Epidermal melanocyte (primary cell): Measurements from ENCODE around the gene NUDT6.
A peak's percentile ranks its signal among the peaks of the same experiment; 100 is the strongest.

ENCODE experiments used
- DNase-seq: peaks from one replicate; pipeline ENCODE4 v3.0.0; 2011; ENCODE audit warnings: low spot score; ENCODE audit not compliant: insufficient read length

NUDT6 gene

DNA sequence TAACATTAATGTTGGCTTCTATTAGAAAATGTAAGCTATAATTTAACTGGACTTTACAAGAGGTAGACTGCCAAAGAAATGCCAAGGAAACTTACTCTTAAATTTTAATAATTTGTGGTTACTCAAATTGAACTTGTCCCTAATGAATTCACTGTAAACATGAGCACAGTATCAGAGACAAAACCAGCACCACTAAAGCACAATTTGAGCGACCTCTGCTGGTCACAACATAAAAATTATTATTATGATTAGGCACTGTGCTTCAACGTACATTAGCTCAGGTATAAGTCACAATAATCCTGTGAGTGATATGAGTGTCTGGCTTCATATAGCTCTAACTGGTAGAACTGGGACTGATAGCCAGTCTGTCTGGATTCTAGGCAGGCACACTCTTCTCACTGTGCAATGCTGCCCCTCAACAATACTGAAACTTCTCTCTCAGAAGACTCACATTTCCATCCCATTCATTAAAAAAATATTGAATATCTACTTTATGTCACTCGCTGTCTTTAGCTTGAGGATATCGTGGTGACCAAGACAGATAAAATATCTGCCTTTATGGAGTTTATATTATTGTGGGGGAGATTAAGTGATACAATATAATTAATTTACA is 8.0 kb downstream of the NUDT6 start:
- peak; percentile 19 for DNase-seq

- no peak for DNase-seq
Observed at GRCh38 chr4:122912810-122913575, 9.4 kb downstream of the NUDT6 start.

DNA sequence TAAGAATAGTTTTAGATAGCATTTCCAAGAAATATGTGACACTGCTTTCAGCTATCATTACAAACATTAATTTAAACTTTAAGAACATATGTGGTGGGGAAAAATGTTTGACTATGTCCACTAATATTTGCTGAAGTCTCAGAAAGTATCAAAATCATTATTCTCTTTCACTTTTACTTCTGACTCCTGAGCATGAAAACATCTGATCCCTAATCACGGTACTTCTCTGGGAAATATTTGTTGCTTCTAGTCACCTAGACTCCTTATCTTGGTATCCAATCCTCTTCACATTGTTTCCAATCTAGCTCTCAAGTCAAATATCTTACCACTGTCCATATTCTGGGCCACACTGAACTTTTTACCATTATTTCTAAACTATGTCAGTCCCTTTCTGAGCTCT is 10.8 kb downstream of the NUDT6 start:
- DNase-seq = no peak

GRCh38 chr4:122909683-122910082 is 12.7 kb downstream of the NUDT6 start:
- DNase-seq = no peak

DNA sequence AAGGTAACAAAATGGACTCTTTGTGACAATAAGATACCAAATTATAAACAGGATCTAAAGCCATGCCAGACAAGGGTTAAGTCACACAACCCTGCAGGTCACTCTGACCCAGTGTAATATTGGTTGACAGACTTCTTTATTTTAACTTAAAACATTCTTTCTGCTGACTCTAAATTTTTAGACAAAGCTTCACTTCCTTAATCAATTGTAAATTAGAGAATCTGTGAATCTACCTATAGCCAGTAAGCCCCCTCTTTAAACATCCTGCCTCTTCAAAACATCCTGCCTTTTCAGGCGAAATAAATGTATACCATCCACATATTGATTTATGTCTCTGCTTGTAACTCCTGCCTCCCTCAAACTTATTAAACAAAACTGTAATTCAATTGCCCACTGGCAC is 14.2 kb downstream of the NUDT6 start:
- DNase-seq = no peak

GRCh38 chr4:122906859-122907305 is 15.5 kb downstream of the NUDT6 start:
- no peak for DNase-seq

GRCh38 chr4:122903766-122904288 is 18.6 kb downstream of the NUDT6 start:
- no peak for DNase-seq

DNA sequence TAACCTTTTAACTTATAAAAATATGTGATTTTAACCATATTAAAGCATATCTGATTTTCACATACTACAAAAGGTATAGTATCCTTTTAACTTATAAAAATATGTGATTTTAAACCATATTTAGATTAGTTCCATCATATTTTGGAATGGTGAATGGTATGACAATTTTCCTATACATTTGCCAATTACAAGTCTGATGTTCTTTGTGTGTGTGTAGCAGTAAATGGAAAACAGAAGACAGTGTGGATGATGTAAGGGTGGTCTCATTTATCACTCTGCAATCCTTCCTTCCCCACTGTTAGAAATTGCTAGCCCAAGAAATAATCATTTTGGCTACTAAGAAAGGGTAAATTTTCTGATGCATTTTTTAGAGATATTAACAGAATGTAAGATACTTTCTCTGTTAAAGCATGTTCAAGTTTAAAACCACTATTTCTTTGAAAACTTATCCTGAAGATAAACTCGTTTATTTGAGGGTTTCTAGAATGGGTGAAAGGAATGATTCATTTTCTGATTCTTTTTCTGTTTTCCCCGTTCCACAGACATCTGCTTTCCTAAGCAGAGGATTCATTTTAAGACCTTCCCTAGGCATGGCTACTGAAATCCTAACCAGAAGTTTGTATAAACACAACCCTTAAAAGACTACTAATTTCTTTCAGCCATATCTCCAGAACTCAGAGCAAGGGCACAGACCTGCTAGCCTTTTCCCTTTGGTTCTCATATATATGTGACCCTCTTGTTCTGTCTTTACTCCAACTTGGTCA is 21.0 kb downstream of the NUDT6 start:
- DNase-seq = no peak

DNA sequence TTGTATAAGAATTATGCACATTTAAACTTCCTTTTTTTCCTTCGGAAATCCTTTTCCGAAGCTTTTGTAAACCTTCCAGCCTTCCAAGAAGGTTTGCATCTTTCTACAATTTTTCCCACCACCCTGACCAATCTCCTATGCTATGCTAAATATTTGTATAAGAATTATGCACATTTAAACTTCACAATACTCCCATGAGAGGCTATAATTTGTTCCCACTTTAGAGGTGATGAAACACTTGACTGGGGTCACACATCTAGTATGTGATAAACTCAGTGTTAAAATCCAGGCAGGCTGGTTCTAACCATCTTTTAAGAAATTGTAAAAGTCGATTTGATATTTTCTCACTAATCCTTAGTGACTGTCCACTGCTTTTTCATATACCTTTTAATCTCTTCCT is 22.1 kb downstream of the NUDT6 start:
- no peak for DNase-seq

DNA sequence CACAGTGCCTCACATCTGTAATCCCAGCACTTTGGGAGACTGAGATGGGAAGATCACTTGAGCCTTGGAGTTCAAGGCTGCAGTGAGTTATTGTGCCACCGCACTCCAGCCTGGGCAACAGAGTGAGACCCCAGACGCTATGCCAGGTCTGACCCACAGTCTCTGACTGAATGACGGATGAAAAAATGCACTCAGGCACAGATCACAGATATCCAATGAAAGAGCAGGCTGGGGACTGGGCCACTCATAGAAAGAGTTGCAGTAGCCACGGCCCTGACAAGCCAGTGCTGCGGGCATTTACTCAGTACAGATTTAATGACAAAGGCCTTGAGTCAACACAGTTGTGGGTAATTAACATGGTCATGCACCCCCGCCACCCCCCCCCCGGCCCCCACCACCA is 22.7 kb downstream of the NUDT6 start:
- no peak for DNase-seq

DNA sequence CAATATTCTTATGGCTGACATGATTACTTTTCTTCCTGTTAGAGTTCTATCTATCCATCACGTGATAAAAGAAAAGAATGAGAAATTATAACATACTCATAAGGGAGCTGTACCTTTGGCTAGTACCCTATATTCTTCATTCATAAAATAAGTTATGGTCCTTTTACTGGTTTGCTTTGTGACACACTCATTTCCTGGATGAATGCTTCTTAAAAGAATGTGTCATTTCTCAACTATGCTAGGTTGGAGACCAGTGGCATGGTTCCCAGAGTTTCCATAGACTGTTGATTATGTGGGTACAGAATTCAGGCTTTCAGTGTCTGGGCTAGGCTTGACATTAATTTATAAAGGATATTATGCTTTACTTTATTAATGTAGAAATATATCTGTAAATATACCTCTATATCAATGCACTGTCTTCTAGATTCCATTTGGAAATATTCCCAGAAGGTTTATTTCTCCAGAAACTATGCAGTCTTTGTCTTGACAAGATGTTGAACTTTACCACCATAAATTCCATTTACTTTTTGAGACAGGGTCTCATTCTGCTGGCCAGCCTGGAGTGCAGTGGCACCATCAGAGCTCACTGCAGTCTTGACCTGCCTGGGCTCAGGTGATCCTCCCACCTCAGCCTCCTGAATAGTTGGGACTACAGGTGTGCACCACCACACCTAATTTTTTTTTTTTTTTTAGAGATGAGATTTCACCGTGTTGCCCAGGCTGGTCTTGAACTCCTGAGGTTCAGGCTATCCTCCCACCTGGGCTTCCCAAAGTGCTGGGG is 23.8 kb downstream of the NUDT6 start:
- peak; percentile 32 for DNase-seq

DNA sequence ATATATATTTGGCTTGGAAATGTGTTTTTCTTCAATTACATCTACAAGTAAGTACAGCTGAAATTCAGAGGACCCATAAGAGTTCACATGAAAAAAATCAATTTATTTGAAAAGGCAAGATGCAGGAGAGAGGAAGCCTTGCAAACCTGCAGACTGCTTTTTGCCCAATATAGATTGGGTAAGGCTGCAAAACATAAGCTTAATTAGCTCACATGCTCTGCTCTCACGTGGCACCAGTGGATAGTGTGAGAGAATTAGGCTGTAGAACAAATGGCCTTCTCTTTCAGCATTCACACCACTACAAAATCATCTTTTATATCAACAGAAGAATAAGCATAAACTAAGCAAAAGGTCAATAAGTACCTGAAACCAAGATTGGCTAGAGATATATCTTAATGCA is 26.1 kb downstream of the NUDT6 start:
- DNase-seq = no peak

DNA sequence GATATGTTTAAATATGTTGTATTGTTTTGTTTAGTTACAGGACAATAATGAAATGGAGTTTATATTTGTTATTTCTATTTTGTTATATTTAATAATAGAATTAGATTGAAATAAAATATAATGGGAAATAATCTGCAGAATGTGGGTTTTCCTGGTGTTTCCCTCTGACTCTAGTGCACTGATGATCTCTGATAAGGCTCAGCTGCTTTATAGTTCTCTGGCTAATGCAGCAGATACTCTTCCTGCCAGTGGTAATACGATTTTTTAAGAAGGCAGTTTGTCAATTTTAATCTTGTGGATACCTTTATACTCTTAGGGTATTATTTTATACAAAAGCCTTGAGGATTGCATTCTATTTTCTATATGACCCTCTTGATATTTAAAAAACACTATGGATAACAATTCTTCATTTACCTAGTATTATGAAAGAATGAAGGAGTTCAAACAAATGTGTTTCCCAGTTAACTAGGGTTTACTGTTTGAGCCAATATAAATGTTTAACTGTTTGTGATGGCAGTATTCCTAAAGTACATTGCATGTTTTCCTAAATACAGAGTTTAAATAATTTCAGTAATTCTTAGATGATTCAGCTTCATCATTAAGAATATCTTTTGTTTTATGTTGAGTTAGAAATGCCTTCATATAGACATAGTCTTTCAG is 26.9 kb downstream of the NUDT6 start:
- no peak for DNase-seq

DNA sequence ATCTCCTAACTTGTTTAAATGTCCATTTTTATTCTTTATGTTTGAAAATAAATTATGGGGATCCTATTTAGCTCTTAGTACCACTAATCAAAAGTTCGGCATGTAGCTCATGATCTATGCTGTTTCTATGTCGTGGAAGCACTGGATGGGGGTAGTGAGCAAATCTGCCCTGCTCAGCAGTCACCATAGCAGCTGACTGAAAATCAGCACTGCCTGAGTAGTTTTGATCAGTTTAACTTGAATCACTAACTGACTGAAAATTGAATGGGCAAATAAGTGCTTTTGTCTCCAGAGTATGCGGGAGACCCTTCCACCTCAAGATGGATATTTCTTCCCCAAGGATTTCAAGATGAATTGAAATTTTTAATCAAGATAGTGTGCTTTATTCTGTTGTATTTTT is 27.6 kb downstream of the NUDT6 start:
- no peak for DNase-seq

GRCh38 chr4:122890147-122890795 is 32.1 kb downstream of the NUDT6 start:
- no peak for DNase-seq

GRCh38 chr4:122889726-122890125 is 32.7 kb downstream of the NUDT6 start:
- no peak for DNase-seq

DNA sequence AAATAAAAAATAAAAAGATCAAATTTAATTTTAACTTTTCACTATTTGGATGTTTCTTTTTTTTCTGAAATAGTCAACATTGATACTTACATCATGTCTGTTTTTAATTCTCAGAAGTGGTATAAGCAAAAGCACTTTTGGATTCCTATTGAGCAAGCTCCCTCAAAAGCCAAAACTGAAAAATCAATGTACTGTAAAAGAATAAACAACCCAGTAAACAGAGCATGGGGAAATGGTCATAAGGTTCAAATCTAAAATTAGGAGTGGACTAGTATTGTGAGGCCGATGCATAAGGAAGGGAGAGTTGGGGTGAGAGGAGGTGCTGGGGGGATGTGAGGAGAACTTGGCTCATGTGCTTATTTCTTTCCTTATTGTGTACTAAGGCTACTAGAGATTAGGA is 37.9 kb downstream of the NUDT6 start:
- DNase-seq = no peak

GRCh38 chr4:122882857-122883735 is 39.3 kb downstream of the NUDT6 start:
- no peak for DNase-seq

DNA sequence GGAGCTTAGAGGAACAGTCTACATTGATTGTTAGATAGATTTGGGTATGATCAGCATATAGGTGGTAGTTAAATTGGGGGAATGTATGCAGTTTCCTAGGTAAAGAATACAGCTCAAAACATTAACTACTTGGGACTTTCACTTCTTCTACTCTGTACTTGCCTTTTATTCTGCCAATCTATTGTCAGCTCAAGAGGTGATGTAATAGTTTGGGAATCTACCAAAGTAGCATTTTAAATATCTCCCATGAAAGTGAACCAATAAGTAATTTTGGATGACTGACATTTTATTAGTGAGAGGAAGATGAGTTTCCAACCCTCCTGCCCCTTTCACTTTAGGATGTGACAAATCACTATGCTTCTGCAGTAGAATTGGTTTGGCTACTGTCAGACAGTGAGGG is 43.4 kb downstream of the NUDT6 start:
- no peak for DNase-seq
